Thyroid gland (tissue), 4 donors: Measurements from ENCODE around the gene HAAO. TPM values are rescaled to one million over a fixed set of nuclear protein-coding genes. Genes with fewer than 3 reads are reported as not detected.

ENCODE experiments used
- DNase-seq, 2 donors: peaks; one replicate each; pipeline ENCODE4 v3.0.0-alpha.2; 2019
- H3K27ac ChIP-seq, 3 donors: fragments of 200-600 bp; sonication (generic); 1 replicate in 2 of 3; 2 replicates in 1 of 3; pipeline ENCODE4 v1.5.1; 2016 to 2019; ENCODE audit warnings: mild to moderate bottlenecking in 1 of 3, moderate library complexity in 1 of 3
- H3K27me3 ChIP-seq: fragments of 200-600 bp; sonication (generic); one replicate; pipeline ENCODE4 v1.5.1; 2019
- H3K36me3 ChIP-seq, 2 donors: fragments of 200-600 bp; sonication (generic); one replicate each; pipeline ENCODE4 v1.5.1; 2016 to 2019
- H3K4me1 ChIP-seq, 2 donors: fragments of 200-600 bp; sonication (generic); one replicate each; pipeline ENCODE4 v1.5.1; 2017 to 2019
- H3K4me3 ChIP-seq, 3 donors: fragments of 200-600 bp; sonication (generic); replicated peaks in 1 of 3; 1 replicate in 2 of 3; 2 replicates in 1 of 3; pipeline ENCODE4 v1.5.1; 2016; ENCODE audit warnings: mild to moderate bottlenecking in 1 of 3
- H3K9me3 ChIP-seq: fragments of 200-600 bp; sonication (generic); one replicate; pipeline ENCODE4 v1.5.1; 2017
- CTCF ChIP-seq, 6 experiments: fragments of 200-600 bp in 3 of 6; fragments of 450-650 bp in 3 of 6; sonication (generic) in 3 of 6; IDR thresholded peaks; one replicate each; pipeline ENCODE4 v1.5.1; 2016 to 2019; ENCODE audit warnings: antibody characterized with exemption in 6 of 6, mild to moderate bottlenecking in 2 of 6, inconsistent platforms in 1 of 6, moderate library complexity in 1 of 6
- POLR2A ChIP-seq, 2 donors: fragments of 450-650 bp; IDR thresholded peaks; one replicate each; pipeline ENCODE4 v1.6.1; 2017; ENCODE audit warnings: antibody characterized with exemption in 2 of 2, mild to moderate bottlenecking in 2 of 2, moderate library complexity in 1 of 2
- WGBS, 2 donors: methylation state at CpG; one replicate each; pipeline ENCODE4 v1.1.5; 2017; 5-methylcytosine and 5-hydroxymethylcytosine counted together
- intact Hi-C: fragments of 100-400 bp; cut with DNase I; formaldehyde crosslinking; loops from one replicate; pipeline ENCODE4 v1.15.1; 2023
- total RNA-seq, 4 donors: library from RNA; depleted of rRNA; stranded (reverse); fragments of >200 nt; gene quantifications; one replicate each; pipeline ENCODE4 v1.2.3, GENCODE V29; 2016

HAAO gene
- total RNA-seq, 4 donors from 2014 or later: 2.2 to 6.8 (median 3.9) TPM

GRCh38 chr2:42789751-42790150, 2.6 kb downstream of the HAAO start:
- DNase-seq: no peak
- whole genome bisulfite sequencing, 2 donors: 90 to 100% methylated on average over 2 of the region's 2 CpGs
- intact Hi-C loops: no loop called here

GRCh38 chr2:42788882-42789281, 3.5 kb downstream of the HAAO start:
- no peaks in the 10 kb centered on the region for H3K9me3 ChIP-seq
- 54 to 74% methylated on average over 4 of the region's 4 CpGs for WGBS, 2 donors
- no peaks in the 10 kb centered on the region for H3K27me3 ChIP-seq
- intact Hi-C loops: no loop called here
- peaks cover 0 to 11% of the 10 kb centered on the region in 2 donors for H3K4me1 ChIP-seq
- H3K36me3 ChIP-seq: no peaks in the 10 kb centered on the region
- TF ChIP-seq POLR2A (IDR thresholded peaks at IDR 0.05): no peak
- TF ChIP-seq CTCF (IDR thresholded peaks at IDR 0.05): no peak
- no peak for DNase-seq
- H3K27ac ChIP-seq: no peak overlapping the region
- H3K4me3 ChIP-seq: no peak overlapping the region

More at GRCh38 chr2:42789751-42790150, 2.6 kb downstream of the HAAO start:
- Histone ChIP-seq H3K27me3 (no peaks in the 10 kb centered on the region), H3K36me3 (no peaks in the 10 kb centered on the region), H3K9me3 (no peaks in the 10 kb centered on the region), H3K4me3 (no peak overlapping the region), H3K27ac (no peak overlapping the region), H3K4me1 (peaks cover 0 to 11% of the 10 kb centered on the region in 2 donors)
- TF ChIP-seq POLR2A (IDR thresholded peaks at IDR 0.05): no peak

GRCh38 chr2:42788478-42788793, 3.9 kb downstream of the HAAO start:
- intact Hi-C loops: no loop called here
- DNase-seq: no peak
- peaks cover 0 to 11% of the 10 kb centered on the region in 2 donors for H3K4me1 ChIP-seq
- 52 to 85% methylated on average over 7 to 9 of the region's 9 CpGs for WGBS, 2 donors
- H3K27me3 ChIP-seq: no peaks in the 10 kb centered on the region
- no peaks in the 10 kb centered on the region for H3K9me3 ChIP-seq
- TF ChIP-seq CTCF (IDR thresholded peaks at IDR 0.05): no peak
- no peak for TF ChIP-seq POLR2A (IDR thresholded peaks at IDR 0.05)
- no peak overlapping the region for H3K4me3 ChIP-seq
- no peaks in the 10 kb centered on the region for H3K36me3 ChIP-seq
- H3K27ac ChIP-seq: no peak overlapping the region

GRCh38 chr2:42787788-42788477, 4.5 kb downstream of the HAAO start:
- DNase-seq: no peak
- Histone ChIP-seq H3K9me3 (no peaks in the 10 kb centered on the region), H3K4me3 (no peak overlapping the region), H3K27me3 (no peaks in the 10 kb centered on the region), H3K27ac (no peak overlapping the region), H3K4me1 (peaks cover 0 to 7% of the 10 kb centered on the region in 2 donors), H3K36me3 (no peaks in the 10 kb centered on the region)
- intact Hi-C loops: no loop called here
- 79 to 88% methylated on average over 9 to 10 of the region's 12 CpGs for WGBS, 2 donors
- no peak for TF ChIP-seq POLR2A (IDR thresholded peaks at IDR 0.05)
- no peak for TF ChIP-seq CTCF (IDR thresholded peaks at IDR 0.05)

- intact Hi-C loops: no loop called here
- H3K4me3 ChIP-seq: no peak overlapping the region
- WGBS, 2 donors: 69 to 81% methylated on average over 3 of the region's 3 CpGs
These were observed 5.0 kb downstream of the HAAO start for GRCh38 chr2:42787424-42787787.

More at GRCh38 chr2:42787424-42787787, 5.0 kb downstream of the HAAO start:
- H3K9me3 ChIP-seq: no peaks in the 10 kb centered on the region
- TF ChIP-seq CTCF (IDR thresholded peaks at IDR 0.05) (no peak), POLR2A (IDR thresholded peaks at IDR 0.05) (no peak)
- H3K36me3 ChIP-seq: no peaks in the 10 kb centered on the region
- DNase-seq: no peak
- no peaks in the 10 kb centered on the region for H3K27me3 ChIP-seq
- H3K27ac ChIP-seq: no peak overlapping the region
- H3K4me1 ChIP-seq: peaks cover 0 to 6% of the 10 kb centered on the region in 2 donors
